T follicular helper cell (primary cell): ENCODE results near the gene SPDYC.
A peak's percentile ranks its signal among the peaks of the same experiment; 100 is the strongest.

Source experiments
- DNase-seq: peaks from one replicate; pipeline ENCODE4 v3.0.0-alpha.2; 2020; ENCODE audit warnings: low read depth
- total RNA-seq, 2 experiments: gene quantifications; one replicate each; lab custom pipeline; 2026; lab: John Stamatoyannopoulos, UW

The SPDYC gene
- 0 reads per million in 2 experiments for total RNA-seq

GRCh38 chr11:65170058-65170534 lies at the start of gene SPDYC:
TSS of gene SPDYC (plus strand) at chr11:65170233. CDS start at chr11:65171358, 1,125 bp downstream.
- DNase-seq: no peak

DNA sequence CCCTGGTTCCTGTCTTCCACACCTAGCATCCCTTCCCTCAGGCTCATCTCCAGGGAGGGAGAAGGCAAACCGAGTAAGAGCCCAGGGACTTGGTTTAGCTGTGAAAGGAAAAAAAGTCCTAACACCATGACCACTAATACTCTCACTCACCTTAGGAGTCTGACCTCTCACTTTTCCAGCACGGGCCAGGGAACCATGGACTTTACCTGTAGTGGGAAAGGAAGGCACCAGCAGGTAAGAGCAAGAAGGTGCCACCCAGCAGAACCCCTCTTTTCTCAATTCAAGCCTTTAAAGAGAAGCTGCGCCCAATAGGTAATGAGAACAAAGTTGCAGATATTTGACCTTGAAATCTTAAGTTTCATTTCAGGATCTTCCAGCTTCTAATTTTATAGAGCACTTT lies 49.2 kb upstream of the SPDYC start:
- no peak for DNase-seq

- no peak for DNase-seq
Measured at GRCh38 chr11:65121447-65121864, 48.6 kb upstream of the SPDYC start.

DNA sequence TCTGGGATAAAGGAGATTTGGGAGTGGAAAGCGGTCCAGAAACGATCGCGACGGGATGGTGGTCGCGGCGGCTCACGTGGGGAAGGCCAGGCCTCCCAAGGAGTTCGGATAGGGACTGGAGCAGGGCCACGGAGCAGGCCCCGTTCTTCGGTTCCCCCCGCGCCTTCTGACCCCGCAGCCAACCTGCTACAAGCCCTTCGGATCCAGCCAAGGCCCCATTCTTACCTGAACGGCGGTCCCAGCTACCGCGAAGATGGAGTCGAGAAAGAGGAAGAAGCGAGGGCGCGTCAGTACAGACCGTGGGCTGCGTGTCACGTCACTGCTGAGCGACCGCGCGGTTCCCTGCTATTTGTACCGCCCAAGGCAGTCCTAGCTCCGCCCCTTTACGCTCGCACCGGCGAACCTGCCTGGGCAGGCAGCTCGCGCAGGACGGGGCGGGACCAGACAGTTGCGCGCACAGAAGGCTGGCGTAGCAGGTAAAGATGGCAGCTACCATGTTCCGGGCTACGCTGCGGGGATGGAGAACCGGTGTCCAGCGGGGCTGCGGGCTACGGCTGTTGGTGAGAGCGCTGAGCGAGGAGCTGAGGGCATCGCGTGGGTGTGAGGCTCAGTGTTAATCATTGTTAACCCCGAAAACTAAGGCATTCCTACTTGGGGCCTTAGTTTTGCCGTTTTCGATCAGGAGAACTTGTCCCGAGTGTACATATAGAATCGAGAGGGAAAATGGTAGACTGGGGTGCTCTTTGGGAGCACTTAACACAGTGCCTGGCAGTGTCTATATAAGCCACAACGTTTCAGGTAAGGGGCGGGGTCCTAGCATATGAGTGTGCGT lies 48.0 kb upstream of the SPDYC start, which contains the start of the genes FAU and MRPL49:
Gene FAU, minus strand, starts transcription at position 270 of the 832 bp plus-strand sequence. CDS start 321 bp downstream, outside the sequence.
Gene MRPL49, plus strand, starts transcription at position 457 of the 832 bp plus-strand sequence. Its CDS starts 26 bp downstream, at position 483.
- DNase-seq: peak; percentile 99

GRCh38 chr11:65124480-65125196 lies 45.4 kb upstream of the SPDYC start:
- DNase-seq: no peak

GRCh38 chr11:65125197-65126056 lies 44.6 kb upstream of the SPDYC start:
- no peak for DNase-seq

- DNase-seq: no peak
Measured at GRCh38 chr11:65126624-65127274, 43.3 kb upstream of the SPDYC start.

GRCh38 chr11:65127473-65128181 lies 42.4 kb upstream of the SPDYC start:
- DNase-seq: no peak

DNA sequence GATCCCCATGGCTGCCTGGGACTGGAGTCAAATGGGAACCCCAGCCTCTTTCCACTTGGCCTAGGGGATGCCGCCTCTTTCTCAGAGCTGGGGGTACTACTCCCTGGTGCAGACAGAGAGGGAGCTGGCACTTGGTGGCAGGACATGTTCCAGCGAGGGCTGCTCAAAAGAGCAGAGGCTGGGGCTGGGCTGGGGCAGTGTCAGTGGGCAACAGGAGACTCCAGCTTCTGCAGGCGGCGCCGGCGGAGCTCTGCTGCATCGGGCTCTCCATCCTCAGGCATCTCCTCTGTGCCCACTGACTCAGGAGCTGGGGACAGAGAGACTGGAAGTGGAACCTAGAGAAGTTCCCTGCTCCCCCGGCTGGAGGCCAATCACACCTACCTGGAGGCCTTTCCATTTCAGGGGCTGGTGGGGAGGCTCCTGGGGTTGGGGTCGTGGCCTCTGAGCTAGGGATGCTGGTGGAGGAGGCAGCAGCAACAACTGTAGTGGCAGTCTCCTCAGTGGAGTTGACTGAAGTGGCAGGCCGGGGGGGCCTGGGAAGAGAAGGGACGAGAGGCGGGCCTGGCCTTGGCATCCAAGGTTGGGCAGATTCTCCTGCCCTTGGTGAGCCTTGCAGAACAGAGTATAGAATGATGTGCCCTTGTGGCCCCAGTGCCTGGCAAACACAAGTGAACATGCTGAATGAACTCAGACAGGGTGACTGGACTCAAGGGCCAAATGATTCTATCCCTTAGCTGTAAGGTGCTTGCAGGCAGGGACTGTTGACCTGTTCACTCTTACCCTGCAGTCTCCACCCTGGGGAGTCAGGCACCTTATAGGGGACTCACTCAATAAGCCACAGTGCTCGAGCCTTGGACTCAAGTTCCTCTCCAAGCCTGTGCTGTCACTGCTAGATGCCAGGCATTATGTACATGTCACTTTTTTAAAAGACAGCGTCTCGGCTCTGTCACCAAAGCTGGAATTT lies 41.6 kb upstream of the SPDYC start:
- DNase-seq: no peak

DNA sequence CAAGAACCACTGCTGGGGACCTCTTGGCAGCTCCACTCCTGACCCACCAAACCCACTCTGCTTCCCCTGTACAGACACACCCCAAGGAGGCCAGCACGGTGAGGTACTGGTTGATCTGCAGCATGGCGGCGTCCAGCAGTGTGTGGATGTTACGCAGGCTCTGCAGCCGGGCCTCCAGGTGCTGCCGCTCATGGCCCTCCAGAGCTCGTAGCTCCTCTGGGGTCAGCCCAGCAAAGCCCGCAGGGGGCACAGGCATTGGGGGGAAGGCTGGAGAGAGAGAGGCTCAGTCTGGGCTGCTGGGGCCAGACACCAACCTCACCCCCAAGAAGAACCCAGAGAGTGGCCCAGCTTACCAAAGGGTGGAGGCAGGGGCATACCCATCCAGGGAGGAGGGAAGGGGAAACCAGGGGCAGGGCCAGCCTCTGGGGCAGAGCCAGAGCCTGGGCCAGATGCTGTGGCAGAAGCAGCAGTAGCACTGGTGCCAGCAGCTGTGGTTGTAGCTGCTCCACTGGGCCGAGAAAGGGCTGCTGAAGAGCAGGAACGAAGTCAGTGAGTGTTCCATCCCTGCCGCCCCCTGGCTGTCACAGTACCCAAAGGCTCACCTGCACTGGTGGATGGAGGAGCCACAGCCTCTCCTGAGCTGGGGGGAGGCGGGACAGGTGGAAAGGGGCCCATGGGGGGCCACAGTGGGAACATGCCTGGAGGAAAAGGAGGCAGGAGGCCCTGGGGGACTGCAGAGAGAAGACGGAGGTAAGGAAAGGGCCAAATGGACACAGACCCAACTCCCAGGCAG lies 40.2 kb upstream of the SPDYC start:
- DNase-seq: no peak

GRCh38 chr11:65130631-65131416 lies 39.2 kb upstream of the SPDYC start:
- no peak for DNase-seq

DNA sequence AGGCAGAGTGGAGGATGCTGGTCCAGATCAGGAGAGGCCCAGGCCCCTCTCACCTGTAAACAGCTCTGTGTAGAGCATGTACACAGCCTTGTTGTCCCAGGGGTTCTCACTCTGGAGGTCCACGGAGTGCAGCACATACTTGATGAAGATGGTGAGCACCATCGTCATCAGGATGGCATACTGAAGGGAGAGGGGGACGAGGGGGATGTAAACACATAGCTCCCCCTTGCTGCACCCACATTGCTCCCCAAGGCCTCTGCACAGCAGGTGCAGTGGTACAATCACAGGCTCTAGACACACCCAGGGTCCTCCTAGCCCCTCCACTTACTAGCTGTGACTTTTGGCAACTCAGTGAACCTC lies 38.6 kb upstream of the SPDYC start:
- no peak for DNase-seq

GRCh38 chr11:65131895-65132237 lies 38.2 kb upstream of the SPDYC start:
- DNase-seq: no peak

DNA sequence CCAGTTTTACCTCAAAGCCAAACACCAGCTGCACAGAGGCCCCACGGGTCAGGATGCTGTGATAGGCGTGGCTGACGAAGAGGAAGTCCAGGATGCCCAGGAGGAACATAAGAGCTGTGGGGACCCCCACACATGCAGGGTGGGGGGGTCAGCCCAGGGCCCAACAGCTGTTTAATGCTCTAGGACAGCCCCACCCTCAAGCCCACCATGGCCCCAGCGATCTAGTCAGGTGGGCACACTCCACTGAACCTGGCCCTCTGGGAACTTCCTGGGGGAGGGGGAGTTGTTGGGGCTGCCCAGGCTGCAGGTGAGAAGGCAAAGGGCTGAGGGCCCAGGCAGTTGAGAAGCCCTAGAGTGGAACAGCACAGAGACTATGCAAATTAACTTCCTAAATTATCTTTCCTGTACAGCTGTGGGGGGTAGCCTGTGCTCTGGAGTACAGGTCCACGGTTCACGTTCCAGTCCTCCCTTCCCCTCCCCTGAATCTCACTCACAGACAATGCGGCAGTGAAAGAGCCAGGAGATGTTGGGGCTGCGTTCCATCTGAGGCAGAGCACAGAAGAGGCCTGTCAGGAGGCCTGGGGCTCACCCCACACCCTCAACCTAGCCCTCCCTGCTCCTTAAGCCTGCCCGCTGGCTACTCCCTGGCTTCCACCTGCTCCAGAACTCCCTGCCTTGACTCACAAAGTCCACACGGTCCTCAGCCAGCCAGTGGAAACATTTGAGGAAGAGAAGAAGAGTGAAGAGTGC lies 37.6 kb upstream of the SPDYC start:
- no peak for DNase-seq

DNA sequence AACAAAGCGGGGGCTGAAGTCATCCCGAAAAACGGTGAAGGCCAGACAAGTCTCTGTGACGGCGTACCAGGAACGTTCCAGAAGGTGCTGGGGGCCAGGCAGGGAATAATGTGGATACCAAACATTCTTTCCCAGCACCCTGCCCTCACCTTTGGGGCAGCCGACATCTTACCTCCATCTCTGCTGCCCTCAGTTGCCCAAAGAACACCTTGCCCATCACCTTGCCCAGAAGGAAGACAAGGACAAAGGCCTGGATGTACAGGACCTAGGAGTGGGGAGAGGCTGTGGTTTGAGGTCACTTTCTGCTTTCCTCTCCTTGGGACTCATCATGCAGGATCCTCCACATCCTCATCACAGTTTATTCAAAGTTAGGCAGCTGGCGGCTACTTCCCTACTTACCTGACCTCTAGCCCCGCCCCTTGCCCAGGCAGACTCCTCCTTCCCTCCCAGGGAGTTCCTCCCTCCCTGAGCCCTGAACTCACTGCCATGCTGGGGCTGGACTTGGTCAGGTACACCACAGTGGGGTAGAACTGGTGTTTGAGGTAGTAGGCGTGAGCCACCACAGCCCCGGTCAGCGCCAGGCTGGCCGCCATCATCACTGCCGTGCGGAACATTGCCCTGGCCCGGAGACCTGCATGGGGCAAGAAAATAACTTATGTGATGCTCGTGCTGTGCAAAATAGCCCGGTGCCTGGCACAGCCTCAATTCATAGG lies 36.9 kb upstream of the SPDYC start:
- DNase-seq: no peak

- no peak for DNase-seq
Measured at GRCh38 chr11:65133724-65134123, 36.3 kb upstream of the SPDYC start.
